HepG2 (cell line): Measurements from ENCODE around the gene KIRREL3. TPM values are rescaled to one million over a fixed set of nuclear protein-coding genes. Genes with fewer than 3 reads are reported as not detected.

Experiments
- ATAC-seq: fragments of 200-7000 bp; cut with Tn5 transposase; 3 replicates; pipeline ENCODE4 v1.9.1; 2020; ENCODE audit warnings: mild to moderate bottlenecking, moderate library complexity
- BruUV-seq: library from RNA; stranded (reverse); fragments of 400-500 nt; replicated peaks from 2 replicates; lab custom pipeline; 2021; lab: Mats Ljungman, UMichigan
- CTCF ChIA-PET: fragments of 300-600 bp; formaldehyde crosslinking; extraction: SDS; loops from one replicate; lab custom pipeline; 2021; ENCODE audit warnings: low total read pairs, inconsistent platforms, low intra/inter-chr PET ratio; lab: Yijun Ruan, JAX
- POLR2A ChIA-PET: fragments of 350-600 bp; sonication (Branson Sonifier 250); formaldehyde crosslinking; loops from one replicate; lab custom pipeline; 2020; ENCODE audit warnings: antibody characterized with exemption, inconsistent platforms; lab: Yijun Ruan, JAX
- DNase-seq: peaks from one replicate; pipeline ENCODE4 v3.0.0-alpha.2; 2015; ENCODE audit warnings: low spot score
- FAIRE-seq: peaks from 3 replicates; lab custom pipeline; 2011; peaks lifted over from hg19 to GRCh38; lab: Jason Lieb, UNC
- H2AFZ ChIP-seq: one replicate; pipeline ENCODE4 v1.6.1; 2011; ENCODE audit warnings: low read length, inconsistent platforms
- H3K27ac ChIP-seq: fragments of 300-600 bp; 3 replicates; pipeline ENCODE4 v1.8.0; 2011; ENCODE audit warnings: mixed run types, mild to moderate bottlenecking, mixed read lengths, low read length, inconsistent platforms; ENCODE audit not compliant: insufficient read depth; ENCODE audit errors: extremely low read length
- H3K27me3 ChIP-seq, 2 experiments: fragments of 200-600 bp in 1 of 2; 2 replicates in 1 of 2; 3 replicates in 1 of 2; pipeline versions ENCODE4 v1.6.0 to v1.8.0; 2011; ENCODE audit warnings: low read length in 2 of 2, mild to moderate bottlenecking in 2 of 2, moderate library complexity in 2 of 2, inconsistent platforms in 1 of 2; ENCODE audit not compliant: insufficient read depth in 2 of 2, control insufficient read depth in 1 of 2
- H3K36me3 ChIP-seq, 2 experiments: fragments of 200-600 bp in 1 of 2; replicated peaks in 1 of 2; 2 replicates in 1 of 2; 3 replicates in 1 of 2; pipeline versions ENCODE4 v1.5.1 to v1.8.0; 2011; ENCODE audit warnings: low read length in 2 of 2, inconsistent platforms in 1 of 2; ENCODE audit not compliant: insufficient read depth in 2 of 2, control insufficient read depth in 1 of 2
- H3K4me1 ChIP-seq: 2 replicates; pipeline ENCODE4 v1.5.1; 2012; ENCODE audit warnings: low read length, inconsistent platforms; ENCODE audit not compliant: insufficient read depth
- H3K4me2 ChIP-seq: 2 replicates; pipeline ENCODE4 v1.6.0; 2011; ENCODE audit warnings: low read depth, low read length, inconsistent platforms
- H3K4me3 ChIP-seq, 3 experiments: fragments of 200-600 bp in 1 of 3; sonication (generic), shearing (Covaris generic) in 1 of 3; replicated peaks in 1 of 3; 2 replicates each; pipeline ENCODE4 v1.5.1; 2011 to 2016; ENCODE audit warnings: low read length in 3 of 3, inconsistent platforms in 2 of 3, low read depth in 2 of 3, mild to moderate bottlenecking in 2 of 3, control low read depth in 1 of 3, mixed read lengths in 1 of 3; ENCODE audit not compliant: insufficient read depth in 1 of 3
- H3K79me2 ChIP-seq: one replicate; pipeline ENCODE4 v1.6.1; 2011; ENCODE audit warnings: low read length, inconsistent platforms; ENCODE audit not compliant: insufficient read depth
- H3K9ac ChIP-seq: 2 replicates; pipeline ENCODE4 v1.6.0; 2011; ENCODE audit warnings: mild to moderate bottlenecking, low read depth, low read length, inconsistent platforms; ENCODE audit not compliant: insufficient read depth
- H3K9me3 ChIP-seq: 2 replicates; pipeline ENCODE4 v1.5.1; 2012; ENCODE audit warnings: mild to moderate bottlenecking, low read length
- H4K20me1 ChIP-seq: 2 replicates; pipeline ENCODE4 v1.6.0; 2011; ENCODE audit warnings: inconsistent platforms, mild to moderate bottlenecking, low read length, moderate library complexity; ENCODE audit not compliant: insufficient read depth
- ATF1 ChIP-seq: IDR thresholded peaks from 2 replicates; pipeline ENCODE4 v1.6.1; 2016; ENCODE audit warnings: mild to moderate bottlenecking, control low read depth
- ELK4 ChIP-seq: sonication (generic); formaldehyde crosslinking; IDR thresholded peaks from 2 replicates; pipeline ENCODE4 v1.9.0; 2021; ENCODE audit warnings: missing genetic modification reagents, borderline replicate concordance
- HNF1A ChIP-seq, 2 experiments: sonication (generic) in 1 of 2; formaldehyde crosslinking in 1 of 2; IDR thresholded peaks; 2 replicates each; pipeline versions ENCODE4 v1.4.0 to v1.6.1; 2016 to 2020; ENCODE audit warnings: borderline replicate concordance in 1 of 2, low read depth in 1 of 2, mild to moderate bottlenecking in 1 of 2, missing genetic modification reagents in 1 of 2
- NRL ChIP-seq: sonication (generic); formaldehyde crosslinking; IDR thresholded peaks from 2 replicates; pipeline ENCODE4 v1.5.0; 2020; ENCODE audit warnings: missing genetic modification reagents, mild to moderate bottlenecking, moderate library complexity, borderline replicate concordance
- TARDBP ChIP-seq: sonication (generic); formaldehyde crosslinking; IDR thresholded peaks from 2 replicates; pipeline ENCODE4 v1.8.0; 2022; ENCODE audit warnings: mild to moderate bottlenecking, missing genetic modification reagents
- TBX3 ChIP-seq: fragments of 450-650 bp; IDR thresholded peaks from 2 replicates; pipeline ENCODE4 v1.6.1; 2017; ENCODE audit warnings: antibody characterized with exemption, mild to moderate bottlenecking, inconsistent platforms, borderline replicate concordance
- USF2 ChIP-seq, 2 experiments: sonication (generic) in 1 of 2; formaldehyde crosslinking in 1 of 2; IDR thresholded peaks; 2 replicates each; pipeline versions ENCODE4 v1.5.1 to v1.6.1; 2011 to 2020; ENCODE audit warnings: borderline replicate concordance in 1 of 2, low read depth in 1 of 2, low read length in 1 of 2, mild to moderate bottlenecking in 1 of 2, missing genetic modification reagents in 1 of 2, moderate library complexity in 1 of 2
- WGBS: methylation state at CpG from one replicate; pipeline ENCODE4 v1.1.6; 2017; ENCODE audit warnings: low lambda C conversion rate; 5-methylcytosine and 5-hydroxymethylcytosine counted together
- in situ Hi-C: cut with HindIII; loops from 2 replicates; pipeline ENCODE4 v1.10.0; 2017; ENCODE audit warnings: low pct_unique_long_range_greater_than_20kb; ENCODE audit not compliant: extremely low pct_ligation_motif_present
- intact Hi-C: fragments of 100-400 bp; cut with micrococcal nuclease; formaldehyde crosslinking; loops from one replicate; pipeline ENCODE4 v1.10.0; 2022; ENCODE audit not compliant: unreplicated experiment
- polyA plus RNA-seq, 8 experiments: library from polyadenylated mRNA; depleted of rRNA in 3 of 8; stranded (reverse) in 7 of 8; unstranded in 1 of 8; fragments of >200 nt; fragmentation: Illumina TruSeq in 4 of 8; extraction: Trizol in 4 of 8; gene quantifications; 2 replicates each; pipeline versions ENCODE4 v1.2.1 to v1.2.3, GENCODE V29; 2011 to 2016; ENCODE audit warnings: low read depth in 4 of 8, missing spikeins in 1 of 8, mixed read lengths in 1 of 8; ENCODE audit not compliant: insufficient read depth in 1 of 8
- total RNA-seq, 5 experiments: library from RNA; depleted of rRNA; stranded (reverse); fragments of >200 nt; fragmentation: Illumina TruSeq; extraction: Trizol; gene quantifications; 2 replicates each; pipeline ENCODE4 v1.2.3, GENCODE V29; 2016; ENCODE audit warnings: low read depth in 1 of 5

Gene KIRREL3
- total and polyA plus RNA-seq, 2 of the 13 experiments (the other 11 are each of a cell fraction or from before 2014, with no cell fraction given): not detected

- Histone ChIP-seq H3K4me1 (no peaks in the 10 kb centered on the region), H2AFZ (no peak overlapping the region), H3K27me3 (no peaks in the 10 kb centered on the region; a peak in 1 of 5 replicates), H3K79me2 (no peaks in the 10 kb centered on the region), H3K9ac (no peak overlapping the region), H3K9me3 (no peaks in the 10 kb centered on the region), H3K27ac (no peak overlapping the region), H3K4me2 (no peak overlapping the region), H3K4me3 (no peak overlapping the region), H4K20me1 (no peaks in the 10 kb centered on the region)
- ATAC-seq: no peak
- CTCF ChIA-PET: no interaction called here
- intact Hi-C loops (no loop called here), in situ Hi-C loops (no loop called here)
- no peak for DNase-seq
- POLR2A ChIA-PET: no interaction called here
- no TSS peak for BruUV-seq
- FAIRE-seq: no peak
- TF ChIP-seq ELK4 (CRISPR knock-in tag): no peak
- no peak for TF ChIP-seq ATF1
- TF ChIP-seq, all 625 proteins: peak for 0
- H3K36me3 ChIP-seq: no peaks in the 10 kb centered on the region
- WGBS: 6% methylated on average over 3 of the region's 3 CpGs
These were observed 35.3 kb upstream of the KIRREL3 start for GRCh38 chr11:127035824-127036223.

DNA sequence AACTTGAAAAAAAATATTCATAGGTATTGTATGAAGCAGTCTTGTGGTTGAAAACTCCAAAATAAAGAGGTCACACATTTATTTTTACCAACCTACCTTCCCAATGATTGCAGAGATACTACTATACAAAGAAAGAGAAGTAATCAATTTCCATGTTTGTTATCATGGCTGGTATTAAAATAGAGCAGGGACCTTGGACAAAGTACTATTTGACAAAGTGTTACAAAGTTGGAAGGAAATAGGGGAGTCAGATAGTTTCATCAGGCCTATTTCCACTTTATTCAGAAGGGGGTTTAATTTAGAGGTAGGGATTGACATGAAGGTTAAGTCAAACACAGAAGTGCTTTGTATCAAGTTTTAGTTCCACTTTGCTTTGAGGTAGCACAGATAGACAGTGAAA, 34.4 kb upstream of the KIRREL3 start:
- no peaks in the 10 kb centered on the region; a peak in 1 of 5 replicates for H3K27me3 ChIP-seq
- no peak for ATAC-seq
- TF ChIP-seq TARDBP (CRISPR knock-in tag) (no peak), HNF1A (IDR thresholded peaks at IDR 0.05; ENCODE audit: low read depth) (no peak), HNF1A (CRISPR knock-in tag; IDR thresholded peaks at IDR 0.05; ENCODE audit: borderline replicate concordance) (no peak), TBX3 (no peak), USF2 (IDR thresholded peaks at IDR 0.05; ENCODE audit: low read depth, low read length) (no peak), USF2 (CRISPR knock-in tag; IDR thresholded peaks at IDR 0.05; ENCODE audit: borderline replicate concordance) (no peak), NRL (no peak)

More for the DNA sequence above, 34.4 kb upstream of the KIRREL3 start:
- CTCF ChIA-PET: no interaction called here
- no TSS peak for BruUV-seq
- in situ Hi-C loops: no loop called here
- no peak overlapping the region for H2AFZ ChIP-seq
- DNase-seq (no peak), FAIRE-seq (no peak)
- POLR2A ChIA-PET: no interaction called here
- no peak overlapping the region for H3K27ac ChIP-seq
- H3K4me3 ChIP-seq: no peak overlapping the region
- H3K79me2 ChIP-seq: no peaks in the 10 kb centered on the region
- H4K20me1 ChIP-seq: no peaks in the 10 kb centered on the region
- no peak overlapping the region for H3K4me2 ChIP-seq
- no peaks in the 10 kb centered on the region for H3K36me3 ChIP-seq
- no peak overlapping the region for H3K9ac ChIP-seq
- no peaks in the 10 kb centered on the region for H3K9me3 ChIP-seq
- H3K4me1 ChIP-seq: no peaks in the 10 kb centered on the region
- intact Hi-C loops: no loop called here
